ENCODE measurements around the gene NME7. TPM values are rescaled to one million over a fixed set of nuclear protein-coding genes. Genes with fewer than 3 reads are reported as not detected.

The NME7 gene
- total RNA-seq, 1 experiment from 2014 or later = 25.2 TPM

DNA sequence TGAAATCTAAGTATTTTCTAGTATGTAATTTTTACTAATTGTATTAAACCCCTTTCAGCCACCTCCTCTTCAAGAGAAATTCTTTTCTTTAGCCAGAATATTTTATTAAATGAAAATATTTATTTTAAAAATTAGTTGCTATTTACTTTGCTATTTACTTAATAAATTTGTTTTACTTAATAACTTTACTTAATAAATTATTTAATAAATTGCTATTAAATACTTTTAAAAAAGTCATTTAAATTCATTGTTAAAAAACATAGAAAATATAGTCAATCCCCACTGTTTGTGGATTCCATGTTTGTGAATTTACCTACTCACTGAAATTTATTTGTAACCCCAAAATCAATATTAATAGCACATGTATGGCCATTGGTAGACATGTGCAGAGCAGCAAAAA lies 155.5 kb downstream of the NME7 start:
- no peaks in the 10 kb centered on the region for H3K36me3 Mint-ChIP-seq (ENCODE audit: insufficient read depth, unreplicated experiment)
- H3K27ac Mint-ChIP-seq (ENCODE audit: unreplicated experiment) = no peak overlapping the region
- no peaks in the 10 kb centered on the region for H3K4me1 Mint-ChIP-seq (ENCODE audit: low read depth, unreplicated experiment)
- intact Hi-C loops (cut with micrococcal nuclease; ENCODE audit: unreplicated experiment) = no loop called here
- no TSS peak for BruUV-seq (replicated peaks)
- no peaks in the 10 kb centered on the region for H3K9me3 Mint-ChIP-seq (ENCODE audit: low read depth, unreplicated experiment)
- H3K4me3 Mint-ChIP-seq (ENCODE audit: low read depth, unreplicated experiment) = no peak overlapping the region
- DNase-seq = no peak
- H3K27me3 Mint-ChIP-seq (ENCODE audit: unreplicated experiment) = no peaks in the 10 kb centered on the region
- CTCF ChIA-PET = no interaction called here
- TF ChIP-seq, protein P1, sequence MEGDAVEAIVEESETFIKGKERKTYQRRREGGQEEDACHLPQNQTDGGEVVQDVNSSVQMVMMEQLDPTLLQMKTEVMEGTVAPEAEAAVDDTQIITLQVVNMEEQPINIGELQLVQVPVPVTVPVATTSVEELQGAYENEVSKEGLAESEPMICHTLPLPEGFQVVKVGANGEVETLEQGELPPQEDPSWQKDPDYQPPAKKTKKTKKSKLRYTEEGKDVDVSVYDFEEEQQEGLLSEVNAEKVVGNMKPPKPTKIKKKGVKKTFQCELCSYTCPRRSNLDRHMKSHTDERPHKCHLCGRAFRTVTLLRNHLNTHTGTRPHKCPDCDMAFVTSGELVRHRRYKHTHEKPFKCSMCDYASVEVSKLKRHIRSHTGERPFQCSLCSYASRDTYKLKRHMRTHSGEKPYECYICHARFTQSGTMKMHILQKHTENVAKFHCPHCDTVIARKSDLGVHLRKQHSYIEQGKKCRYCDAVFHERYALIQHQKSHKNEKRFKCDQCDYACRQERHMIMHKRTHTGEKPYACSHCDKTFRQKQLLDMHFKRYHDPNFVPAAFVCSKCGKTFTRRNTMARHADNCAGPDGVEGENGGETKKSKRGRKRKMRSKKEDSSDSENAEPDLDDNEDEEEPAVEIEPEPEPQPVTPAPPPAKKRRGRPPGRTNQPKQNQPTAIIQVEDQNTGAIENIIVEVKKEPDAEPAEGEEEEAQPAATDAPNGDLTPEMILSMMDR (IDR thresholded peaks at IDR 0.05; ENCODE audit: unreplicated experiment) = no peak

DNA sequence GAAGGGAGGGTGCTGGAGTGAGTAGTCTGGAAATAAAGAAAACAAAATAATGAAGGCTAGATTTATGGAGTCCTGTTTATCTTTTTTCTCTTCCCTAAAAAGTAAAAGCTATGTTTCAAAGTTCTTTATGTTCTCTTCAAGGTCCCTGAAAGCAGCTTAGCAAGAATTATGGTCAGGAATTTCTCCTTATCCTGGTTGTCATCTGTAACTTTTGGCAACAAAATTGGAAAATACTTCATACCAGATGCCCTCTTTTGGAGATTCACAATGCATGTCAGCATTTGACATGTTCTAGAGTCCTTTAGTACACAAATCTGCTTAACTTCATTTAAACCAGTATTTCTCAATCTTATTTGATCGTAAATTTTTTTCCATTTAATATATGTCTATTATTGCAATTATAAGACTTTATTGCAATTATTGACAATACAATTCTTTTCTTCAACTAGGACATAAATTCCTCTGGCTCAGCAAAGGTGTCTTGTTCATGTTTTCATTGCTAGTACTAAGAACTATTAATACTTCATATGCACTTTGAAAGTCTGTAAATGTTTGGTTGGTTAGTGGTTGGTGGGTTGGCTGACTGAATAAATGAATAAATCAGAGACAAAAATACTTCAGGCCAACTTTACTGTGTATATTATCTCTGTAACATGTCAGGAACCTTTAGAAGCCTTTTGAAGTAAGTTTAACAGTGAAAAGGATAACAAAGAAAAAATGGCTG lies 159.6 kb downstream of the NME7 start:
- Mint-ChIP-seq H3K27me3 (ENCODE audit: unreplicated experiment) (no peaks in the 10 kb centered on the region), H3K36me3 (ENCODE audit: insufficient read depth, unreplicated experiment) (no peaks in the 10 kb centered on the region), H3K4me3 (ENCODE audit: low read depth, unreplicated experiment) (no peak overlapping the region), H3K9me3 (ENCODE audit: low read depth, unreplicated experiment) (no peaks in the 10 kb centered on the region), H3K4me1 (ENCODE audit: low read depth, unreplicated experiment) (no peaks in the 10 kb centered on the region), H3K27ac (ENCODE audit: unreplicated experiment) (no peak overlapping the region)
- DNase-seq = no peak
- BruUV-seq (replicated peaks) = no TSS peak
- TF ChIP-seq, protein P1 (IDR thresholded peaks at IDR 0.05; ENCODE audit: unreplicated experiment) = no peak
- CTCF ChIA-PET = interaction anchor here (1.1 kb wide), 1 partner anchor 32 kb away, joined by 3 read pairs; no protein-coding TSS in a partner anchor
- intact Hi-C loops (cut with micrococcal nuclease; ENCODE audit: unreplicated experiment) = no loop called here

DNA sequence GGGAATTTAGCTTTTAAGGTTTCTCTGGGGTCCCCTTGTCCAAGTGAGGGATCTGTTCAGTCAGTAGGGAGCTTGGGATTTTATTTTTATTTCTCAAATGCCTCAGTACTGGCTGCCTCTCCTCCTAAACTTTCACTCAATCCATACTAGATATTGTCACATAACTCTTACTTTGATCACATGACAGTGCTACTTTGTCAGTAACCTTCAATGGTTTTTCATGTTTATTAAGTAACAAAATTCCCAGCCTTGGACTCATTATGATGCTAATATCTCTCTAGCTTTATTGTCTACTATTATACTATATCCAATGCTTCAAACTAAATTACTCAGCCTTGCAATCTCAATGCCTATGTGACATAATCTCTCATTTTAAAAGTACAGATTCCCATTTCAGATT lies 163.4 kb downstream of the NME7 start:
- Mint-ChIP-seq H3K4me3 (ENCODE audit: low read depth, unreplicated experiment) (no peak overlapping the region), H3K9me3 (ENCODE audit: low read depth, unreplicated experiment) (no peaks in the 10 kb centered on the region), H3K36me3 (ENCODE audit: insufficient read depth, unreplicated experiment) (no peaks in the 10 kb centered on the region), H3K27ac (ENCODE audit: unreplicated experiment) (no peak overlapping the region), H3K27me3 (ENCODE audit: unreplicated experiment) (no peaks in the 10 kb centered on the region), H3K4me1 (ENCODE audit: low read depth, unreplicated experiment) (no peaks in the 10 kb centered on the region)
- CTCF ChIA-PET = no interaction called here
- TF ChIP-seq, protein P1 (IDR thresholded peaks at IDR 0.05; ENCODE audit: unreplicated experiment) = no peak
- BruUV-seq (replicated peaks) = no TSS peak
- intact Hi-C loops (cut with micrococcal nuclease; ENCODE audit: unreplicated experiment) = no loop called here
- DNase-seq = no peak

DNA sequence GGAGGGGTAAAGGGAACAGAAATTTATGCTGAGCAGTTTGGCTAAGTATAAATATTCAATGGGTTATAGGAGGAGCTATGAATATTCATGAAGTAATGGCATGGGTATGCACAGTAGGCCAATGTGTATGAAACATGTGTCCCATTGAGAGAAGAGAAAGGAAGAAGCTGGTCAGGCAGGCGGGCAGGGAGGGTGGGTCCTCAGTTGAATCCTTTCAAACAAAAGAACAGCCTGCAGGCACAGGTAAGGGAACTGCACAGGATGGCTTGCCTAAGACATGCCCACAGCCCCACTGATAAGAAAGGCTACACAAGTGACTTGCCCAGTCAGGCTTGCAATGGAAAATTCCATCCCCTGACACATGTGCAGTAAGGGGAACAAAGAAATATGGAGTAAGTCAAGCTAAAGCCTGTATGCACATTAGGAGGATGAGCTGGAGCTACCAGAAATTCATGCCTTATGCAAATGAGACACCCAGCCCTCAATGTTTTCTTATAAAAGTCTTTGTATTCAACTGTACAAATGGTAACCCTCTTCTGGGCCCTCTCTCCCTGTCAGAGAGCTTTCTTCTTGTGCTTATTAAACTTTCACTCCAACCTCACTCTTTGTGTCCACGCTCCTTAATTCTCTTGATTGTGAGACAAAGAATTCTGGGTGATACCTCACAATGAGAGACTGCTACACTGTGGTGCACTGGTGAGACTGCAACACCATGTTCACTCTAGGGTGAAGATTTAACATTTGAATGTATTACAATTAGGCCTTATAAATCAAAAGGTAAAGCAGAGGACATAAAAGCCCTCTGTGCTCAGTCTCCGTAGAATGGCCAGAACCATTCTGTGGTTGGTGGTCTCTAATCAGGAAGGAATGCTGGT lies 164.6 kb downstream of the NME7 start:
- CTCF ChIA-PET = interaction anchor here (0.6 kb wide), 1 partner anchor 216 kb away, joined by 3 read pairs; no protein-coding TSS in a partner anchor
- Mint-ChIP-seq H3K4me1 (ENCODE audit: low read depth, unreplicated experiment) (no peaks in the 10 kb centered on the region), H3K27me3 (ENCODE audit: unreplicated experiment) (no peaks in the 10 kb centered on the region), H3K4me3 (ENCODE audit: low read depth, unreplicated experiment) (no peak overlapping the region), H3K36me3 (ENCODE audit: insufficient read depth, unreplicated experiment) (no peaks in the 10 kb centered on the region), H3K9me3 (ENCODE audit: low read depth, unreplicated experiment) (no peaks in the 10 kb centered on the region), H3K27ac (ENCODE audit: unreplicated experiment) (no peak overlapping the region)
- TF ChIP-seq, protein P1 (IDR thresholded peaks at IDR 0.05; ENCODE audit: unreplicated experiment) = no peak
- DNase-seq = no peak
- intact Hi-C loops (cut with micrococcal nuclease; ENCODE audit: unreplicated experiment) = no loop called here
- no TSS peak for BruUV-seq (replicated peaks)
